UCSD-AML1 (cell line): ENCODE data around the gene SAXO2.
"Not testable (repeated sequence)": the region's sequence is repeated elsewhere in the genome, so short reads cannot be mapped to it uniquely, and the experiment has no call there.

Experiments
- DNase-seq: peaks from one replicate; lab custom pipeline; 2025; ENCODE audit not compliant: unreplicated experiment; lab: John Stamatoyannopoulos, UW

SAXO2 gene

DNA sequence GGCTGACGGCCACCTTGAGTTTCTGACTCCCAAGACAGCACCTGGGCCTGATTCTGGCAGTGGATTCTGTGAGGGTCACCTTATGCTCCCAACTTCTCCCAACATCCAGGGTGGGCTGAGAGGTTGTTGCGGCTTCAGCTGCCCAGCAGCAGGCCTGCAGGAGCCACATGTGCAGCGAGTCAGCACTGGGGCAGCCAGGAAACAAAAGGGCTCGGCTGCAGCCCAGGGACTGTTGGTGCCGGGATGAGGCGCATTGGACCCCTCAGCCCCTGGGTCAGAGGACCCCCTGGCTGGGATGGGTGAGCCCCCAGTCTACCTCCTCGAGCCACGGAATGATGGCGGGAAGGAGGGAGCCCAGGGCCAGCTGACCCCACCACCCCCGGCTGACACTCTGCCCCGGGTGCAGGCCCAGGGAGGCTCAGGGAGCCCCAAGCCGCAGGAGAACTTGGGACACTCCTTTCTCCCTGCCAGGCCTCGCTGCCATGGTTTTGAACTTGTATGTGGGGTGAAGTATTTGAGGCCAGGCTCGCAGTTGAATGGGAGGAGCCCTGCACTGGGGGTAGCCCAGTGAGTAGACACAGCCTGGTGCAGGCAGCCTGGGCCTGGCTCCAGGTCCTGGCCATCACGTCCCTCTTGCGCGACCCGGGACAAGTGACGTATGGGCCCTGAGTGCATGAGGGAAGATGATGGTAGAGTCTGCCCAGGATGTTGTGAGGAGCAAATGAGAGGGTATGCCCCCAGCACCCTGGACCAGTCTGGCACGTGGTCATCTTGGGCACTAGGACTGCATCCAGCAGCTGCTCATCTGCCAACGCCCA is 51.5 kb downstream of the SAXO2 start:
- not testable (repeated sequence) for DNase-seq

DNA sequence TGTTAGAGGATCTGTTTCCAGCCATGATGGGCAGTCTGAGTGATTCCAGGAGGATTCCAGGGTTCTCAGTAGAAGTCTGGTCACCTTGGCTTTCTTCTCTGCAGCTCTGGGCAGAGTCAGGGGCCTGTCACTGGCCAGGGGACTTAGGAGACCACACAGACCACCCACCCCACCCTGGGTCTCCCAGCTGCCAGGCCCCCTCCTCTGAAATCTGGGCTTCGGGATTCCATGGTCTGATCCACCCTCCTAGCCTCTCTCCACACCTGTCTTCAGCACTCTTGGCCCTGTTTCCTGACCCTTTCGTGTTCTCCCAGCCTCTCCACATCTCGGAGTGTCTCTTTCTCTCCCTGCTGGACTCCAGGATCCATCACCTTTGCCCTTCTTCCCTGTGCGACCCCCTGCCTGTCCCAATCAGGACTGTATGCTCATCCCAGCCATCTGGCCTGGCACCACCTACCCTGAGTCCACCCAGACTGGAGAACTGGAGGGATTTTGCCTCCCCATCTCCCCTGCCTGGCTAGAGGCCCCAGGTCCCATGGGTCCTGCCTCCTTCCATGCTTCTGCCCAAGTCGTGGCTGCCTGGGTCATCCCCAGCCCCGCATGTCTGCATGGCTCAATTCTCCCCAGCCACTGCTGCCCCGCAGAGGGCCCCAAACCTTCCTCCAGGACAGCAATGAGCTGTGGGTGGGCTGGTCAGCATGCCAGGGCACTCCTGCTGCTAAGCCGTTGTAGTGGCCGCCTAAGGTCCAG is 52.3 kb downstream of the SAXO2 start:
- DNase-seq: no peak

DNA sequence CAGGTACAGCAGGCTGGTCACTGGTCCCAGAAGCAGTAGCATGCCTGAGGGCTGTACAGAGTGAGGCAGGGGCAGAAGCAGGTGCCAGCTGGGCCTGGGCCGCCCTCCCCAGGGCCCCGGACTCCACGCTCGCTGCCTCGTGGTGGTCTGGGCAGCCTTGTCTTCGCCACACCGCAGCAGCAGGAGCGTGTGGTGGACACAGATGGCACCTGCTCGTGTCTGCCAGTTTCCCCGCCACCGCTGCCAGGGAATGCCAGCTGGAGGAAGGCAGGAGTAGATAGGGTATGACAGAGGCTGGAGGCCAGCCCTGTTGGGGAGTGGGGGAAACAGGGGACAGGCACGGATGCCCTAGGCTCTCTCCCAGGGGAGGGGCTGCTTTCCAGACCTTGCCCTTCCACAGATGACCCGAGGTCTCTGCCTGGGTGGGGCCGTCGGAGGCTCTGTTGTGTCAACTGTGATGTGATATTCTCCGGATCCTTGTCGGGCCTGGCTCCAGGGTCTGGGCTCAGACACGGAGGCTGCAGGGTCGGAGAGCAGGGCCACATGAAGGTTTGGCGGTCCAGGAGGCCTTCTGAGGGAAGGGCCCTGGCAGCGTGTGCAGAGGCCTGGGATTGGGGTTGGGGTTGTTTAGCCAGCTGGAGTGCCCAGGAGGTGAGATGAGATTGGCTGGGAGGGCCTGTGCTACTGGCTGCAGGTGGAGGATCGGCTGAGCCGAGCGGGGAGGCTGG is 53.1 kb downstream of the SAXO2 start:
- no peak for DNase-seq

DNA sequence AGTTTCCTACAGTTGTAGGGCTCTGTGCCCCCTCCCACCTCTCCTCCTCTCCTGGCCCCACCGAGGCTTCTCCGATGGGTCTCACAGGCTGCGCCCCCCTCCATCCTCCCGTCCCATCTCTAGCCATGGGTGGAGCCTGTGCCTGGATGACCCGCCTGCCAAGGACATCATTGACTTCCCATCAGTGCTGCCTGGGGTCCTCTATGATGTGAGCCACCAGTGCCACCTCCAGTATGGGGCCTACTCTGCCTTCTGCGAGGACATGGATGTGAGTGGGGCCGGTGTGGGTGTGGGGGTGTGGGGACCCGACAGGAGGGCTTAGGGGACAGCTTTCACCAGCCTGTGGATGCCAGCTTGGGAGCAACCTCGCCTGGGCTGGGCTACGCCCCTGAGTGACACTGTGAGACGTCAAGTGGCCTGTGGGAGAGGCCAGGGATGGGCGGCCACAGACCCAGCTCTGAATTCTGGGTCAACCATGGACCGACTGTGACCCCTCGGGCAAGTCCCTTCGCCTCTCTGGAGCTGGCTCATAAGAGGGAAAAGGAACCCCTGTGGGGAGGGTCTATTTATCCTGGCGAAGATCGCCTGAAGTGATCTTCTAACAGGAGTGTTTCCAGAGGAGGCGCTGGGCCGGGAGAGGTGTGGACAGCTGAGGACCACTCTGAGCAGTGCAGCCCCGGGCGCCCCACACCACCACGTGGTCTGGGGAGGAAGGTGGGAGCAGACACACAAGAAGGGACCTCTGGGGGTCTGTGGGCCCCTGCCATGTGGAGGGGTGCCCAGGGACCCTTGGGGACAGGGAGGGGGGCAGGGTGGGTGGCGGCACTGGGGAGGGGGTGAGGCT is 53.9 kb downstream of the SAXO2 start:
- not testable (repeated sequence) for DNase-seq

DNA sequence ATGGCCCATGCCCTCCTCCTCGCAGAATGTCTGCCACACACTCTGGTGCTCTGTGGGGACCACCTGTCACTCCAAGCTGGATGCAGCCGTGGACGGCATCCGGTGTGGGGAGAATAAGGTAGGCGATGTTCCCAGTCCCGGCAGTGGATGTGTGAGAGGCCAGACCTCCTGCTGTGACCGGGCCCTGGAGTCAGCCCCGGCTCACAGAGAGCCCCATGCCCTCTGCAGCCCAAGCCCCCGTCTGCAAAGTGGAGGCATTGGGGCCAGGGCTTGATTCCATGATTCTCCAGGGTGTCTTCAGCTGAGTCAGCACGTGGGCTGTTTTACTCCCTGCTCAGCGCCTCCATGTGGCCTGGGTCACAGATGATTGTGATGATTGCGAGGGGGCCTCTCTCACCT is 54.5 kb downstream of the SAXO2 start:
- no peak for DNase-seq

DNA sequence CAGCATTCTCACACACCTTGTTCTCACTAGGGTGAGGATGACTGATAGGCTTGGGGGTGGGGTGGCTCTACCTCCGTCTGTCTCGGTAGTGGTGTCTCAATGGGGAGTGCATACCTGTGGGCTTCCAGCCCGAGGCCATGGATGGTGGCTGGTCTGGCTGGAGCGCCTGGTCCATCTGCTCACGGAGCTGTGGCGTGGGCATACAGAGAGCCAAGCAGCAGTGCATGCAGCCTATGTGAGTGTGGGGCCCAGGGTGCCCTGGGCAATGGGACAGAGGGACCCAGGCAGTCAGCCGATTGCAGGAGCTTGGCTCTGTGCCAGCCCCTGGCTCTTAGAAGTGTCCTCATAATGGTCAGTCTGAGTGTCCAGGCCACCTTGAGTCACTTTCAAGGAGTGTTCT is 54.9 kb downstream of the SAXO2 start:
- not testable (repeated sequence) for DNase-seq

DNA sequence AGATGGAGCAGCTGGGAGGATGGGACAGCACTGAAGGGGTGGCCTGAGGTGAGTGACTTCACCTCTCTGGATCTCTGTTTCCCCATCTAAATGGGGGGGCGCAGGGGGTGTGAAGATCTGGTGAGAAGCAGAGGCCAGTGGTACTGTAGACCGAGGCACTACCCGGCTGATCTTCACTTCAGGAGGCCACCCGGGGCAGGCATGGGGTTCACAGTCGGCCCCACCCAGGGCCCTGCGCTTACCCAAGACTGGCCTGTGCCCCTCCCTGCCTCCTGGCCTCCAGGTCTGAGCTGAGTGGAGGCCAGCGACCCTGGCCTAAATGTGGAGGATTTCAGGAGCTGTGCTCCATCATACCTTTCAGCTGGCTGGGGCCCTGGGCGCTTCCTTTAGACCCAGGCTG is 55.7 kb downstream of the SAXO2 start:
- DNase-seq: not testable (repeated sequence)

DNA sequence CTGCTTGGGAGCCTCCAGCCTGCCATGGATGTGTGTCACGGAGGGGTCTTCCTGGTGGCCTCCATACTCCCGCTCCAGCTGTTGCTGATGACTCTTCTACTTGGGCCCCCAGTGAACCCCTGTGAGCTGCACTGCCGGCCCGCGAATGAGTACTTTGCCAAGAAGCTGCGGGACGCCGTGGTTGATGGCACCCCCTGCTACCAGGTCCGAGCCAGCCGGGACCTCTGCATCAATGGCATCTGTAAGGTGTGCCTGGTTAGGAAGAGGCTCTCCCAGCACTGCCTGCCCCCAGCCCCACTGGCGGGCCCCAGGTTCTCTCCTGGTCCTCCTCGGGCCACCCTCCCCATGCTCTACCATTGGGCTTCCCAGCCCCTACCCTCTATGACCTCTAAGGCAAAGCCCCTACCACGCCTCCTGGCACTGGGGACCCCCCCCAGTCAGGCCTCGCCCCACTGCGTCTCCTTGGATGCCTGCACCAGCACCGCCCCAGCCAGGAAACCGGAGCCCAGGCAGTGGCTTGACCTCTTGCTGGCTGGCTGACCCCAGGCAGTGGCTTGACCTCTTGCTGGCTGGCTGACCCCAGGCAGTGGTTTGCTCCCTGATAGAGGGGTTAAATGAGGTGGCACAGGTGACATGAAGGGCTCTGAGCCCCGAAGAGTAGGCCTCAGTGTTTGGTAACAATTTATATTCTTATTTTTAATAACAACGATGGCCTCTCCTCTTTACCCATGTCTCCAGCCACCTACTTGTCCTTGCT is 57.1 kb downstream of the SAXO2 start:
- not testable (repeated sequence) for DNase-seq

DNA sequence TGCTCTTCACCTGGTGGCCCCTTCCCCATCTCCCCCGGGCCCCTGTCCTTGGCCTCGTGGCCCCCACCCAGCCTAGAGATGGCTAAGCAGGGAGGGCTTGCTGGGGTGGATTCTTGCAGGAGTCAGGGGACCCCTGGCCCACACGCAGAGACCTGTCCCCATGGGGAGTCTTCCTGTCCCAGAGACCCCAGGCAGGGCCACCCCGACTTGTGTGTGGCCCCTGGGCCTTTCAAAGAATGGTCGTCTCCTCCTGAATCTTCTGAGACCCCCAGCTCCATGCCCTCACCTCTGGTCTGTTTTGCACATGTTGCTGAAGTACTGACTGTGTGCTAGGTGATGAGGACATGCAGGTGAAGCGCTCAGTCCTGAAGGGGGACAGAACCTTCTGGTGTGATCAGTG is 58.2 kb downstream of the SAXO2 start:
- not testable (repeated sequence) for DNase-seq

DNA sequence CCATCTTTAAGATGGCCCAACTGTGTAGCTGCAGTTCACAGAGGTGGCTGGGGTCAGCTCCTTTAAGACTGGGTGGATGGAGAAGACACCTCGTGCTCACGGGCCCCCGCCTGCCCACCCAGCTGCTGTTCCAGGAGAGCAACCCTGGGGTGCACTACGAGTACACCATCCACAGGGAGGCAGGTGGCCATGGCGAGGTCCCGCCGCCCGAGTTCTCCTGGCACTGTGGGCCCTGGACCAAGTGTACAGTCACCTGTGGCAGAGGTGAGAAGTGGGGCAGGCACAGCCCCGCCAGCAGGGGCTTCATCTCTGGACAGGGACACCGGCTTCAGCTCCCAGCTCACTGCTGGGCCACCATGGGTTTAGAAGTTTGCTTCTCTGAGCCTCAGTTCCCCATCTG is 59.9 kb downstream of the SAXO2 start:
- not testable (repeated sequence) for DNase-seq

DNA sequence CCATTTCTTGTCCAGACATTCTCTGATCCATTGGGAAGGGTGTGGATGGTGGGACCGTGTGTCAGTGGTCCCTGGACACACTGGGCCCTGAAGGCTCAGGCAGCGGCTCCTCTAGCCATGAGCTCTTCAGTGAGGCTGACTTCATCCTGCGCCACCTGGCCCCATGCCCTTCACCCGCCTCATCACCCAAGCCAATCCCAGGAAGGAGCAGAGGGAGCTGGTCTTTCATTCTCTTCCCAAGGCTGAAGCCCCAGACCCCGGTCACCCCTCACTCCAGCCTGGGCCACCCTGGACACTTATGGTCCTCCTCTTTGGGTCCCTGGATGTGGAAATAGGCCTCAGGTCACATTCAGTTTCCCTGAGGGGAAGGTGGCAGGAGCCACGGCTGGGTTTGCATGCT is 62.2 kb downstream of the SAXO2 start:
- DNase-seq: not testable (repeated sequence)

DNA sequence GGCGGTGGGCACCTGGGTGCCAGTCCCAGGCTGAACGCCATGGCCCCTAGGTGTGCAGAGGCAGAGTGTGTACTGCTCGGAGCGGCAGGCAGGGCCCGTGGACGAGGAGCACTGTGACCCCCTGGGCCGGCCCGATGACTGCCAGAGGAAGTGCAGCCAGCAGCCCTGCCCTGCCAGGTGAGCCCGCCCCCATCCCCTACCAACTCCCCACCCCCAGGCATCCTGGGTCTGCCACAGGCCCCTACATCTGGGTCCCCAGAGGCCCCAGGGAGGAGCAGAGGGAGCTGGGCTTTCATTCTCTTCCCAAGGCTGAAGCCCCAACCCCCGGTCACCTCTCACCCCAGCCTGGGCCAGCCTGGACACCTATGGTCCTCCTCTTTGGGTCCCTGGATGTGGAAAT is 63.0 kb downstream of the SAXO2 start:
- not testable (repeated sequence) for DNase-seq

DNA sequence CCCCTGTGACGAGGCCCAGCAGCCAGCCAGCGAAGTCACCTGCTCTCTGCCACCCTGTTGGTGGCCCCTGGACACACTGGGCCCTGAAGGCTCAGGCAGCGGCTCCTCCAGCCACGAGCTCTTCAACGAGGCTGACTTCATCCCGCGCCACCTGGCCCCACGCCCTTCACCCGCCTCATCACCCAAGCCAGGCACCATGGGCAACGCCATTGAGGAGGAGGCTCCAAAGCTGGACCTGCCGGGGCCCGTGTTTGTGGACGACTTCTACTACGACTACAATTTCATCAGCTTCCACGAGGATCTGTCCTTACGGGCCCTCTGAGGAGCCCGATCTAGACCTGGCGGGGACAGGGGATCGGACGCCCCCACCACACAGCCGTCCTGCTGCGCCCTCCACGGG is 64.3 kb downstream of the SAXO2 start:
- not testable (repeated sequence) for DNase-seq

DNA sequence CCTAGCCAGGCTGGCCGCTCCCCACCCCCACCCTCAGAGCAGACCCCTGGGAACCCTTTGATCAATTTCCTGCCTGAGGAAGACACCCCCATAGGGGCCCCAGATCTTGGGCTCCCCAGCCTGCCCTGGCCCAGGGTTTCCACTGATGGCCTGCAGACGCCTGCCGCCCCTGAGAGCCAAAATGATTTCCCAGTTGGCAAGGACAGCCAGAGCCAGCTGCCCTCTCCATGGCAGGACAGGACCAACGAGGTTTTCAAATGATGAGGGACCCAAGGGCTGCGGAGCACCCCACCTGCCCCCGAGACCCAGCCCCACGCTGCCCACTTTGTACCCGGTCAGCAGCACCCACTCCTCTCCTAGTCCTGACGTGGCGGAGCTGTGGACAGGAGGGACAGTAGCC is 64.8 kb downstream of the SAXO2 start:
- DNase-seq: not testable (repeated sequence)

DNA sequence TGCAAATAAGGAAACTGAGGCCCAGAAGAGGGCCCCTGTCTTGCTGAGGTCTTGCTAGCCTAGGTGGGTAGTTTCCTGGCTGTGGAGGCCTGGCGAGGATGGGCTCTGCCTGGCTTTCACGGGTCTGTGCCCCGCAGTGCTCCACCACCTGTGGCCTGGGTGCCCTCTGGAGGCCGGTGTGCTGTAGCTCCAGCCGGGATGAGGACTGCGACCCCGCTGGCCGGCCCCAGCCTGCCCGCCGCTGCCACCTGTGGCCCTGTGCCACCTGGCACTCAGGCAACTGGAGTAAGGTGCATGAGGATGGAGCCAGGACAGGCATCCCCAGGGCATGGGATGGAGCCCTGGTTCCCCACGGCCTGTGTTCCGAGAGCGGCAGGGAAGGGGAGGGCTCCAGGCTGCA is 66.4 kb downstream of the SAXO2 start:
- DNase-seq: not testable (repeated sequence)

DNA sequence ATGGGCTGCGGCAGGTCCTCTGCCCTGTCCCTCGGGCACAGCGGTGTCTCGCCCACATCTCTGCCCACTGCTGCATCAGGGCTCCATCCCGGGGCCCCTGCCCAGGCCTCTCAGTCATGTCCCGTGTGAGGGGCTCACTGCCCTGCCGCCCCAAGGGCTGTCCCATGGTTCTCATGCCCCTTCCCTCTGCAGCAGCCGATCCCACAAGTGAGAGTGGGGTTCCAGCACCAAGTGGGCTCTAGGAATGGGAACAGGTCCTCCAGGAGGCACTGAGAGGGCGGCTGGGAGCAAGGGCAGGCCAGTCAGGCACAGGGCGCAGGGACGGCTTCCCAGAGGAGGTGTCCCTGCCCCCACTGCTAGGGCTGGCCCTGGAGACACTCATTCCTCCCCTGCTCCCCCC is 68.3 kb downstream of the SAXO2 start:
- not testable (repeated sequence) for DNase-seq

DNA sequence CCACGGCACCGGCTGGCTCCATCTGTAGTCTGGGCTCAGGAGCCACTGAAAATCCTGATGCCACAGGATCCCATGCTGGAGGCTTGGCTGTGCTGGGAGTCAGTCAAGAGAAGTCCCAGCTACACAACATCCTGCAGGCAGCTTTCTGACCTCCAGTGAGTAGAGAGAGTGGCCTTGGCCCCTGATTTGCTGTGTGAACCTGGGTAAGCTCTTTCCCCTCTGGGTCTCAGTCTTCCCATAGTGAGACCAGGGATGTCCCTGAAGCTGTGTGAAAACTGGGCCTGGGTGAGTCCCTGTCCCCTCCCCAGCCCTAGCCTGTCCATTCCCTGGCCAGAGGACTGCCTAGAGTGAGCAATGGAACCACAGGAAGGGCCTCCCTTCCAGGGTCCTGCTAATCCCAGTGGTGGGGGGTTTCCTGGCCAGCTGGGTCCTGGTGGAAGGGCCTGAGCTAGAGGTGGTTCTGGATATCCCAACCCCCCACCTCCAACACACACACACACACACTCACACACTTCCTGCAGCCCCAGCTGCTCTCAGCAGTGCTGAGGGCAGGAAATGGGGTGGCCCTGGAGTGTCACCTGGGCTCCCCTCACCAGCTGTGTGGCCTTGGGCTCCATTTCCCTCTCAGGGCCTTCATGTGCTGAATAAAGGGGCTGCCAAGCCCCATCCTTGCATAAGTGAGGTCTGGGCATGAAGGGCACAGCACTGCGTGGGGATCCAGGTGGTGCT is 69.1 kb downstream of the SAXO2 start:
- not testable (repeated sequence) for DNase-seq

DNA sequence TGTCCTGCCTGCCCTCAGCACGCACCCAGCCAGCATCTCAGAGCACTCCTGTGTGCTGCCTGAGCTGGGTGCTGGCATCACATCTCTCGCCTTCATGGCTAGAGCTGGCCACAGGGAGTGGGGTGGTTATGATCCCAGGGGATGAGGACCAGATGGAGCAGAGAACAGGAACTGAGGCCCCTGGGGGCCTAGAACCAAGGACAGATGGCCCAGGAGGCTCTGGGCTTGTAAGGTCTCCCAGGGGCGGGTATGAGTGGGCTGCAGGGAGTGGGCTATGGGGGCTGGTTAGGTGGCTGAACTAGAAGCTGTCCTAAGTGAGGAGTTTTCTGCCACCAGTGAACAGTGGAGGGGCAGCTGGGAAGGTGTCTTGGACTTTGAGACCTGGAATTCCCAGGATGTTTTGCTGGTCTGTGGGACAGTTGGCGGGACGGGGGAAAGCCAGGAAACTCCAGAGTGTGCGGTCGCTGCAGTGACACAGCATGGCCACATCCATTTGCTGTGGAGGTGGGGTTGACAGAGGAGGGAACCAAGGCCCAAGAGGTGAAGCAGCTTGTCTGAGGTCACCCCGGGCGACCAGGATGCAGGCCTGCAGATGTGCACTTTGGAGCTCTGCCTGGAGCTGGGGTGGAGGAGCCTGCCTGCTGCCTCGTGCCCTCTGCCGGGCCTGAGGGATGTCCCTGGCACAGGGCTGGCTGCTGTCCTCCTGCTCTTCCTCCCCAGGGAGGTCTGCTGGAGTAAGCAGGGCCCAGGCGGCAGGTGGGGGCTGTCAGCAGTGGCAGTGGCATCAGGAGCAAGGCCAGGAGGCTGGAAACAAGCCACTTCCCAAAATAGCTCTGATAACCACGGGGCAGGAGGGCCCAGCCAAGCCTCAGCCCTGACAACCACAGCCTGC is 70.3 kb downstream of the SAXO2 start:
- DNase-seq: not testable (repeated sequence)
